BJ (cell line): ENCODE data around the gene SREBF1. TPM values are rescaled to one million over a fixed set of nuclear protein-coding genes. Genes with fewer than 3 reads are reported as not detected.

Experiments
- CTCF ChIA-PET: fragments of 350-600 bp; formaldehyde crosslinking; extraction: SDS; loops from one replicate; lab custom pipeline; 2021; ENCODE audit warnings: antibody characterized with exemption, inconsistent platforms; lab: Yijun Ruan, JAX
- POLR2A ChIA-PET: fragments of 300-600 bp; sonication (Branson Sonifier 250); formaldehyde crosslinking; extraction: SDS; loops from one replicate; lab custom pipeline; 2021; ENCODE audit warnings: antibody characterized with exemption; lab: Charles Lee
- DNase-seq: peaks from one replicate; pipeline ENCODE4 v3.0.0-alpha.2; 2011; ENCODE audit warnings: low read depth
- H3K27me3 ChIP-seq: 2 replicates; pipeline ENCODE4 v1.6.0; 2011; ENCODE audit warnings: low read length; ENCODE audit not compliant: control insufficient read depth, insufficient read depth
- H3K36me3 ChIP-seq: 2 replicates; pipeline ENCODE4 v1.5.1; 2011; ENCODE audit warnings: low read length; ENCODE audit not compliant: control insufficient read depth, insufficient read depth
- H3K4me3 ChIP-seq: 2 replicates; pipeline ENCODE4 v1.5.1; 2011; ENCODE audit warnings: low read depth, mild to moderate bottlenecking, control low read depth, low read length
- CTCF ChIP-seq: IDR thresholded peaks from 2 replicates; pipeline ENCODE4 v1.5.1; 2011; ENCODE audit warnings: low read depth, mild to moderate bottlenecking, control low read depth, inconsistent platforms, low read length, moderate library complexity; ENCODE audit not compliant: insufficient read depth
- polyA plus RNA-seq: library from polyadenylated mRNA; depleted of rRNA; stranded (reverse); fragments of >200 nt; gene quantifications from 2 replicates; pipeline ENCODE4 v1.2.3, GENCODE V29; 2011

The SREBF1 gene
- polyA plus RNA-seq, 1 experiment = 27.7 TPM

DNA sequence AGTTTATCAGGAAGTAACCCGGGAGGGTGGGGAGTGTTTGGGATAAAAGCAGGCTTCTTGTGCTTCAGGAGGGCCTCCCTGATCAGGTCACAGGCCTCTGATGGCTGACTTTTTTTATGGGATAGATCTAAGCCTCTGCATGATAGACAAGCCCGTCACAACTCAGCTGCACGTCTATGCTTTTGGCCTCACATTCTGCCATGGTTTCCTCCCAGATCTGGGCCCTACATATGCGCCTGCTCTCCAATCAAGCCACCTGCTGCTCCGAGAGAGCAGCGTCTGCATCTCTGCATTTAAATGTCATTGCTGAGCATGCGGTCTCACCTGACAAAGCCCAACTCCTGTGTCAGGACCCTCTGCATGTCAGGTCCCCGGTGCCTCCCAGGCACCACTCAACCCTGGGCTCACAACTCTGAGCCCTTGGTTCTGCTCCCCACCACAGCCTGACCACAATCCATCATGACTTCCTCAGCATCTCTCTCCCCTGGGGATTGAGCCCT is 45.3 kb upstream of the SREBF1 start:
- DNase-seq = no peak
- ChIA-PET POLR2A (no interaction called here), CTCF (interaction anchor here (0.8 to 1.2 kb wide), 3 partner anchors 9 to 107 kb away, joined by 3 to 4 read pairs (median 4); no protein-coding TSS in a partner anchor)
- peaks cover 23% of the 10 kb centered on the region for H3K36me3 ChIP-seq
- H3K4me3 ChIP-seq = no peak overlapping the region
- no peaks in the 10 kb centered on the region for H3K27me3 ChIP-seq
- TF ChIP-seq CTCF = no peak

GRCh38 chr17:17880577-17881196 is 43.9 kb upstream of the SREBF1 start:
- Histone ChIP-seq H3K27me3 (no peaks in the 10 kb centered on the region), H3K4me3 (no peak overlapping the region), H3K36me3 (peaks cover 26% of the 10 kb centered on the region)
- CTCF ChIA-PET = interaction anchor here (0.6 to 0.9 kb wide), 2 partner anchors 153 to 188 kb away, joined by 5 read pairs; no protein-coding TSS in a partner anchor
- no peak for DNase-seq
- POLR2A ChIA-PET = no interaction called here
- TF ChIP-seq CTCF = no peak

DNA sequence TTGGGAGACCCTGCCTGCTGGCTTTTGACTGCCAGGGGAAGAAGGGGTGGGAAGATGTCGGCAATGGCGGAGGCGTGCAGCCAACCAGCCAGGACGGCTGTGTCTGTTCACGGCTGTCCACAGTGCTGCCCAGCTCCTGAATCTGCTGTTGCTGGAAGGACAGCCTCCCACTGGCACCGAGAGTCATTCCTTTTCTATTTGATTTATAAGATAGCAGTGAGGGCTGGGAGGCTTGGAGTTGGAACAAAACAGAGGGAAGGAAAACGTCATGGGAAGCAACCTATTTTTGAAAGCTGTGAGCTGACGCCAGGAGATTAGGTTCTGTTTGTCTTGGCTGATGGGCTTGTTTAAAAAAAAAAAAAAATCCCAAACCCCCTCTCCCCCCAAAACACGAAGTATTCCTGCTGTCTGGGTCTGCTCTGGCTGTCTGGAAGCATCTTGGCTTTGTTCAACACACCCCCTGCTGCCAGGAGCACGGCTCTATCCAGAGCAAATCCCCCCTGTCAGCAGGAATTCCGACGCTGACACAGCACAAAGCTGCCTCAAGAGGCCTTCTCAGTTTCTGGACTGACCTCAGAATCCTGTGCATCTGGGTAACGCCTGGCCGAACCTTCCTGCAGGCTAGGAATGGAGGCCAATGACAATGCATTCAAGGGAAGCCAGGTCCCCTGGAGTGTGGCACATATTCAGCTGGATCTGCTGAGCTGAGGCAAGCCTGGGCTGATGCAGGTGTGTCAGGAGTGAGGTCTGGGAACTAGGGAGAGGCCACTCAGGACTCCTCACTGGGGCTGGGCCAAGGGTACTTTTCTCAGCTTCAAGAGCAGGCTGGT is 41.0 kb upstream of the SREBF1 start:
- peaks cover 23% of the 10 kb centered on the region for H3K36me3 ChIP-seq
- H3K4me3 ChIP-seq = no peak overlapping the region
- H3K27me3 ChIP-seq = no peaks in the 10 kb centered on the region
- POLR2A ChIA-PET = interaction anchor here (0.6 to 0.7 kb wide), 2 partner anchors 206 to 234 kb away, joined by 3 to 4 read pairs; no protein-coding TSS in a partner anchor
- TF ChIP-seq CTCF = peak; percentile 25
- CTCF ChIA-PET = interaction anchor here (1.5 to 3.0 kb wide), 7 partner anchors 14 to 198 kb away, joined by 4 to 19 read pairs (median 10); no protein-coding TSS in a partner anchor
- peak; percentile 64 for DNase-seq

GRCh38 chr17:17876959-17877528 is 40.3 kb upstream of the SREBF1 start:
- H3K36me3 ChIP-seq = peaks cover 18% of the 10 kb centered on the region
- ChIA-PET POLR2A (interaction anchor here (0.6 to 0.7 kb wide), 2 partner anchors 205 to 234 kb away, joined by 3 to 4 read pairs; no protein-coding TSS in a partner anchor), CTCF (interaction anchor here (1.0 to 3.0 kb wide), 8 partner anchors 14 to 197 kb away, joined by 3 to 19 read pairs (median 9); no protein-coding TSS in a partner anchor)
- H3K27me3 ChIP-seq = no peaks in the 10 kb centered on the region
- no peak overlapping the region for H3K4me3 ChIP-seq
- no peak for TF ChIP-seq CTCF
- no peak for DNase-seq

- CTCF ChIA-PET = interaction anchor here (1.0 to 1.3 kb wide), 6 partner anchors 9 to 194 kb away, joined by 3 to 4 read pairs (median 3); no protein-coding TSS in a partner anchor
Observed at GRCh38 chr17:17874478-17874877, 37.7 kb upstream of the SREBF1 start.

More at GRCh38 chr17:17874478-17874877, 37.7 kb upstream of the SREBF1 start:
- POLR2A ChIA-PET = no interaction called here
- peaks cover 12% of the 10 kb centered on the region for H3K36me3 ChIP-seq
- DNase-seq = peak; percentile 69
- H3K4me3 ChIP-seq = no peak overlapping the region
- H3K27me3 ChIP-seq = no peaks in the 10 kb centered on the region
- TF ChIP-seq CTCF = no peak
